G401.6 (cell line): ENCODE measurements around the gene GIN1.
"Not testable (repeated sequence)": the region's sequence is repeated elsewhere in the genome, so short reads cannot be mapped to it uniquely, and the experiment has no call there.

Experiments
- FAIRE-seq: peaks from 2 replicates; lab custom pipeline; 2012; peaks lifted over from hg19 to GRCh38; lab: Jason Lieb, UNC

Gene GIN1

GRCh38 chr5:103119765-103120606, at the start of gene GIN1, which contains the start of gene PPIP5K2:
Gene GIN1, minus strand, starts transcription at chr5:103120138. Its CDS starts 11,431 bp downstream, at chr5:103108707.
Gene PPIP5K2, plus strand, starts transcription at chr5:103120301. Its CDS starts 9,289 bp downstream, at chr5:103129590.
- peak; percentile 99 for FAIRE-seq

- FAIRE-seq = no peak
Observed at GRCh38 chr5:103166706-103167105, 46.8 kb upstream of the GIN1 start.

- no peak for FAIRE-seq
Observed at GRCh38 chr5:103151156-103151555, 31.2 kb upstream of the GIN1 start.

- no peak for FAIRE-seq
Observed at GRCh38 chr5:103148213-103148612, 28.3 kb upstream of the GIN1 start.

- no peak for FAIRE-seq
Observed at GRCh38 chr5:103145196-103145595, 25.3 kb upstream of the GIN1 start.

GRCh38 chr5:103142132-103142531, 22.2 kb upstream of the GIN1 start:
- FAIRE-seq = not testable (repeated sequence)

- FAIRE-seq = peak; percentile 93
Observed at GRCh38 chr5:103139264-103139865, 19.4 kb upstream of the GIN1 start.

GRCh38 chr5:103138202-103138690, 18.3 kb upstream of the GIN1 start:
- FAIRE-seq = peak; percentile 6

GRCh38 chr5:103135461-103135860, 15.5 kb upstream of the GIN1 start:
- FAIRE-seq = no peak

- peak; percentile 80 for FAIRE-seq
Observed at GRCh38 chr5:103133231-103133630, 13.3 kb upstream of the GIN1 start.

- FAIRE-seq = no peak
Observed at GRCh38 chr5:103132684-103133083, 12.7 kb upstream of the GIN1 start.

- FAIRE-seq = peak; percentile 69
Observed at GRCh38 chr5:103128202-103128601, 8.3 kb upstream of the GIN1 start.

GRCh38 chr5:103127292-103127817, 7.4 kb upstream of the GIN1 start:
- no peak for FAIRE-seq

GRCh38 chr5:103126557-103126956, 6.6 kb upstream of the GIN1 start:
- no peak for FAIRE-seq

- no peak for FAIRE-seq
Observed at GRCh38 chr5:103122242-103122641, 2.3 kb upstream of the GIN1 start.

GRCh38 chr5:103120607-103121200, 766 bp upstream of the GIN1 start:
- FAIRE-seq = no peak

- no peak for FAIRE-seq
Observed at GRCh38 chr5:103119070-103119764, 721 bp downstream of the GIN1 start.

- FAIRE-seq = no peak
Observed at GRCh38 chr5:103117471-103117991, 2.4 kb downstream of the GIN1 start.

- no peak for FAIRE-seq
Observed at GRCh38 chr5:103114440-103114839, 5.5 kb downstream of the GIN1 start.

- FAIRE-seq = no peak
Observed at GRCh38 chr5:103112910-103113309, 7.0 kb downstream of the GIN1 start.

GRCh38 chr5:103111468-103111867, 8.5 kb downstream of the GIN1 start:
- no peak for FAIRE-seq

- no peak for FAIRE-seq
Observed at GRCh38 chr5:103110403-103110802, 9.5 kb downstream of the GIN1 start.
